ENCODE results near the gene GABBR2.
"Not testable (repeated sequence)": the region's sequence is repeated elsewhere in the genome, so short reads cannot be mapped to it uniquely, and the experiment has no call there.

DNA sequence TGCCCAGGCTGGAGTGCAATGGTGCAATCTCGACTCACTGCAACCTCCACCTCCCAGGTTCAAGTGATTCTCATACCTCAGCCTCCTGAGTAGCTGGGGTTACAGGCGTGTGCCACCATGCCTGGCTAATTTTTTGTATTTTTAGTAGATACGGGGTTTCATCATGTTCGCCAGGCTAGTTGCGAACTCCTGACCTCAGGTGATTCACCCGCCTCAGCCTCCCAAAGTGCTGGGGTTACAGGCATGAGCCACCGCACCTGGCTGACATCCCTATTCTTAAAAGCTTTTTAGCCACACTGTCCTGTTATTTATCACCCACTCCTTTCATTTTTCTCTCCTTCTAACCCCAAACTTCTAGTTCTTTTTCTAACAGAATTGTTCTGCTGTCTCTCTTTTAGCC, 425.6 kb downstream of the GABBR2 start:
- TF ChIP-seq, protein P1, sequence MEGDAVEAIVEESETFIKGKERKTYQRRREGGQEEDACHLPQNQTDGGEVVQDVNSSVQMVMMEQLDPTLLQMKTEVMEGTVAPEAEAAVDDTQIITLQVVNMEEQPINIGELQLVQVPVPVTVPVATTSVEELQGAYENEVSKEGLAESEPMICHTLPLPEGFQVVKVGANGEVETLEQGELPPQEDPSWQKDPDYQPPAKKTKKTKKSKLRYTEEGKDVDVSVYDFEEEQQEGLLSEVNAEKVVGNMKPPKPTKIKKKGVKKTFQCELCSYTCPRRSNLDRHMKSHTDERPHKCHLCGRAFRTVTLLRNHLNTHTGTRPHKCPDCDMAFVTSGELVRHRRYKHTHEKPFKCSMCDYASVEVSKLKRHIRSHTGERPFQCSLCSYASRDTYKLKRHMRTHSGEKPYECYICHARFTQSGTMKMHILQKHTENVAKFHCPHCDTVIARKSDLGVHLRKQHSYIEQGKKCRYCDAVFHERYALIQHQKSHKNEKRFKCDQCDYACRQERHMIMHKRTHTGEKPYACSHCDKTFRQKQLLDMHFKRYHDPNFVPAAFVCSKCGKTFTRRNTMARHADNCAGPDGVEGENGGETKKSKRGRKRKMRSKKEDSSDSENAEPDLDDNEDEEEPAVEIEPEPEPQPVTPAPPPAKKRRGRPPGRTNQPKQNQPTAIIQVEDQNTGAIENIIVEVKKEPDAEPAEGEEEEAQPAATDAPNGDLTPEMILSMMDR (IDR thresholded peaks at IDR 0.05): not testable (repeated sequence)
- not testable (repeated sequence) for TF ChIP-seq POLR2A (IDR thresholded peaks at IDR 0.05)

All from right lobe of liver (tissue), 4 donors.